CD14-positive monocyte (primary cell): ENCODE results near the gene GLB1L. TPM values are rescaled to one million over a fixed set of nuclear protein-coding genes. Genes with fewer than 3 reads are reported as not detected.

Experiments
- DNase-seq, 3 donors: peaks; one replicate each; pipeline ENCODE4 v3.0.0-alpha.2; 2011 to 2022
- H2AFZ ChIP-seq: 2 replicates; pipeline ENCODE4 v1.6.0; 2012; ENCODE audit warnings: mild to moderate bottlenecking, low read depth, low read length, inconsistent platforms; ENCODE audit not compliant: insufficient read depth, poor library complexity, severe bottlenecking
- H3K27ac ChIP-seq, 2 donors: 1 replicate in 1 of 2; 2 replicates in 1 of 2; pipeline ENCODE4 v1.5.1; 2012 to 2013; ENCODE audit warnings: low read length in 2 of 2, control low read depth in 1 of 2, inconsistent platforms in 1 of 2, low read depth in 1 of 2, mild to moderate bottlenecking in 1 of 2
- H3K27me3 ChIP-seq, 2 donors: one replicate each; pipeline versions ENCODE4 v1.6.0 to v1.6.1; 2011 to 2013; ENCODE audit warnings: low read length in 2 of 2; ENCODE audit not compliant: control insufficient read depth in 2 of 2, insufficient read depth in 2 of 2
- H3K36me3 ChIP-seq, 2 donors: replicated peaks in 1 of 2; 1 replicate in 1 of 2; 2 replicates in 1 of 2; pipeline versions ENCODE4 v1.5.1 to v1.6.1; 2012 to 2013; ENCODE audit warnings: low read length in 2 of 2, control low read depth in 1 of 2, inconsistent platforms in 1 of 2, mild to moderate bottlenecking in 1 of 2; ENCODE audit not compliant: insufficient read depth in 2 of 2, control insufficient read depth in 1 of 2
- H3K4me1 ChIP-seq, 2 donors: 1 replicate in 1 of 2; 2 replicates in 1 of 2; pipeline versions ENCODE4 v1.5.1 to v1.6.1; 2012 to 2013; ENCODE audit warnings: low read length in 2 of 2, control low read depth in 1 of 2, inconsistent platforms in 1 of 2, mild to moderate bottlenecking in 1 of 2, moderate library complexity in 1 of 2; ENCODE audit not compliant: insufficient read depth in 2 of 2, control insufficient read depth in 1 of 2
- H3K4me2 ChIP-seq: replicated peaks from 2 replicates; pipeline ENCODE3; 2012; ENCODE audit warnings: low read length, moderate library complexity, mild to moderate bottlenecking; ENCODE audit not compliant: poor library complexity, severe bottlenecking; ENCODE audit errors: extremely low read depth
- H3K4me3 ChIP-seq, 3 experiments: fragments of 200-600 bp in 1 of 3; sonication (generic) in 1 of 3; replicated peaks in 1 of 3; 1 replicate in 2 of 3; 2 replicates in 1 of 3; pipeline ENCODE4 v1.5.1; 2011 to 2013; ENCODE audit warnings: low read length in 3 of 3, mild to moderate bottlenecking in 3 of 3, control low read depth in 2 of 3, low read depth in 2 of 3, inconsistent platforms in 1 of 3, moderate library complexity in 1 of 3
- H3K79me2 ChIP-seq: 2 replicates; pipeline ENCODE4 v1.6.0; 2012; ENCODE audit warnings: mild to moderate bottlenecking, control low read depth, inconsistent platforms, low read length, moderate library complexity; ENCODE audit not compliant: insufficient read depth
- H3K9ac ChIP-seq: 2 replicates; pipeline ENCODE4 v1.6.0; 2017; ENCODE audit warnings: low read length, mild to moderate bottlenecking; ENCODE audit not compliant: insufficient read depth, poor library complexity, severe bottlenecking
- H3K9me3 ChIP-seq, 2 donors: replicated peaks in 1 of 2; 1 replicate in 1 of 2; 2 replicates in 1 of 2; pipeline versions ENCODE4 v1.5.1 to v1.6.1; 2012 to 2013; ENCODE audit warnings: low read length in 2 of 2, control low read depth in 1 of 2; ENCODE audit not compliant: control insufficient read depth in 1 of 2, insufficient read depth in 1 of 2
- H4K20me1 ChIP-seq: 2 replicates; pipeline ENCODE4 v1.6.0; 2012; ENCODE audit warnings: mild to moderate bottlenecking, low read length, control low read depth, moderate library complexity; ENCODE audit not compliant: insufficient read depth
- H3K27ac Mint-ChIP-seq, 7 donors: one replicate each; pipeline ENCODE4 v1.8.0; 2020; ENCODE audit warnings: mild to moderate bottlenecking in 7 of 7, mixed read lengths in 7 of 7, moderate library complexity in 6 of 7, inconsistent platforms in 2 of 7
- H3K27me3 Mint-ChIP-seq, 3 donors: one replicate each; pipeline ENCODE4 v1.8.0; 2021 to 2022; ENCODE audit warnings: low read depth in 3 of 3, mild to moderate bottlenecking in 3 of 3, mixed read lengths in 3 of 3, moderate library complexity in 3 of 3, inconsistent platforms in 1 of 3
- H3K36me3 Mint-ChIP-seq, 2 donors: one replicate each; pipeline ENCODE4 v1.8.0; 2020; ENCODE audit warnings: mixed read lengths in 2 of 2, inconsistent platforms in 1 of 2, mild to moderate bottlenecking in 1 of 2
- H3K4me1 Mint-ChIP-seq: one replicate; pipeline ENCODE4 v1.8.0; 2020; ENCODE audit warnings: mild to moderate bottlenecking, mixed read lengths
- H3K4me3 Mint-ChIP-seq, 2 donors: one replicate each; pipeline ENCODE4 v1.8.0; 2020; ENCODE audit warnings: mild to moderate bottlenecking in 2 of 2, mixed read lengths in 2 of 2, moderate library complexity in 1 of 2
- H3K9me3 Mint-ChIP-seq, 7 donors: one replicate each; pipeline ENCODE4 v1.8.0; 2020 to 2022; ENCODE audit warnings: mixed read lengths in 7 of 7, mild to moderate bottlenecking in 6 of 7, moderate library complexity in 6 of 7, inconsistent platforms in 2 of 7
- CTCF ChIP-seq: fragments of 200-600 bp; IDR thresholded peaks from one replicate; pipeline ENCODE4 v1.8.0; 2022; ENCODE audit warnings: antibody characterized with exemption, mild to moderate bottlenecking
- WGBS: methylation state at CpG from one replicate; pipeline ENCODE4 v1.1.5; 2013; ENCODE audit warnings: missing lambda C conversion rate; ENCODE audit not compliant: insufficient coverage; 5-methylcytosine and 5-hydroxymethylcytosine counted together
- intact Hi-C, 2 donors: fragments of 100-400 bp; cut with micrococcal nuclease; formaldehyde crosslinking; loops; one replicate each; pipeline versions ENCODE4 v1.15.0 to v1.15.1; 2023
- polyA plus RNA-seq, 3 donors: library from polyadenylated mRNA; depleted of rRNA in 1 of 3; unstranded in 2 of 3; stranded (reverse) in 1 of 3; fragments of 300-500 nt in 2 of 3; fragments of >200 nt in 1 of 3; fragmentation: Illumina TruSeq in 2 of 3; gene quantifications; 1 replicate in 2 of 3; 2 replicates in 1 of 3; pipeline ENCODE4 v1.2.3, GENCODE V29; 2012 to 2021
- small RNA-seq: library from RNA; depleted of rRNA; stranded (forward); fragments of <200 nt; gene quantifications from one replicate; pipeline ENCODE3, GENCODE V24; 2012; ENCODE audit warnings: low read depth; ENCODE audit not compliant: insufficient read length

The GLB1L gene
- polyA plus RNA-seq, 3 donors, result 4.0 to 11.7 (median 7.7) TPM

DNA sequence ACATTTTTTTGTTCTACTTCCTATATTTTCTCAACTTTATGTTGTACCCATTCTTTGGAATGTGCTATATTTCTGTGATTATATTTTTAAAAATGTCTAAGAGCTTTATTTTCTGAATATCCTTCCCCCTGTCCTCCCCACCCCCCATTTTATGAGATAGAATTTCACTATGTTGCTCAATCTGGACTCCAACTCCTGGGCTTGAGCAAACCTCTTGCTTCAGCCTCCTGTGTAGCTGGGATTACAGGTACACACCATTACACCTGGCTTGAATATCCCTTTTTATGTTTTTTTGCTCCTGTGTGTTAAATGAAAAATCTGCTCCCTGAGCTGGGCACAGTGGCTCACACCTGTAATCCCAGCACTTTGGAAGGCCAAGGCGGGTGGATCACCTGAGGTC, 47.9 kb downstream of the GLB1L start:
- no peak for TF ChIP-seq CTCF
- no peaks in the 10 kb centered on the region for H3K36me3 Mint-ChIP-seq
- DNase-seq, result no peak
- Histone ChIP-seq H4K20me1 (no peaks in the 10 kb centered on the region), H3K4me2 (no peak overlapping the region), H3K27me3 (no peaks in the 10 kb centered on the region), H3K4me3 (no peak overlapping the region), H3K4me1 (no peaks in the 10 kb centered on the region), H3K36me3 (no peaks in the 10 kb centered on the region), H3K9ac (no peak overlapping the region), H2AFZ (no peak overlapping the region), H3K9me3 (no peaks in the 10 kb centered on the region), H3K79me2 (no peaks in the 10 kb centered on the region), H3K27ac (no peak overlapping the region)
- intact Hi-C loops, result no loop called here
- WGBS, result 100% methylated on average over 1 of the region's 1 CpG
- H3K27me3 Mint-ChIP-seq, result peaks cover 2 to 19% (median 14%) of the 10 kb centered on the region in 3 donors
- peaks cover 0 to 3% (median 0%) of the 10 kb centered on the region in 7 donors for H3K9me3 Mint-ChIP-seq
- no peaks in the 10 kb centered on the region for H3K4me1 Mint-ChIP-seq
- H3K4me3 Mint-ChIP-seq, result no peak overlapping the region
- H3K27ac Mint-ChIP-seq, result no peak overlapping the region

DNA sequence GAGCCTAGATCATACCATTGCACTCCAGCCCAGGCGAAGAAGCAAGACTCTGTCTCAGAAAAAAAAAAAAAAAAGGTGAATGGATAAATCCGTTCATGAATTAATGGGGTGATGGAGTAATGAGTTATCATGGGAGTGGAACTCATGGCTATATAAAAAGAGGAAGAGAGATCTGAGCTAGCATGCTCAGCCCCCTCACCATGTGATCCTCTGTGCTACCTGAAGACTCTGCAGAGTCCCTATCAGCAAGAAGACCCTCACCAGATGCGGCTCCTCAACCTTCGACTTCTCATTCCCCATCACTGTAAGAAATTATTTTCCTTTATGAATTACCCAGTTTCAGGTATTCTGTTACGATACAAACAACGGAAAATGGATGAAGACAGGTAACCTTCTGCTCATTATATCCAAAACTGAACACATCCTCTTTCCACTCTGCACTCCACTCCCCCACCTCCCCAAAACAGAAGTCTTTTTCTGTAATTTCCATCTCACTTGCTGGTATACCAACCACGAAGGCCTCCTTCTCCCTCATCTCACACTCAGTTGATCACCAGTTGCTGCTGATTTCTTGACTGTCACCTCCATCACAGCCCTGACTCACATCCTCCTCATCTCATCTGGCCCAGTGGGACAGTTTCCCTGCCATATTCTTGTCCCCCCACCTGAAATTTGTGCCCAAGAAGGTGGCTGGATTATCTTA, 58.3 kb downstream of the GLB1L start:
- TF ChIP-seq CTCF, result no peak
- no peak overlapping the region for H3K9ac ChIP-seq
- peaks cover 6% of the 10 kb centered on the region for H3K79me2 ChIP-seq
- H3K4me1 ChIP-seq, result peaks cover 10 to 11% of the 10 kb centered on the region in 2 donors
- peaks cover 0 to 2% (median 0%) of the 10 kb centered on the region in 7 donors for H3K9me3 Mint-ChIP-seq
- H3K27ac Mint-ChIP-seq, result no peak overlapping the region
- no peak for DNase-seq
- no peaks in the 10 kb centered on the region for H3K9me3 ChIP-seq
- H3K36me3 Mint-ChIP-seq, result peaks cover 32 to 43% of the 10 kb centered on the region in 2 donors
- peaks cover 0 to 3% (median 0%) of the 10 kb centered on the region in 3 donors for H3K27me3 Mint-ChIP-seq
- no peak overlapping the region for H3K27ac ChIP-seq
- no peak overlapping the region for H3K4me3 Mint-ChIP-seq
- intact Hi-C loops, result no loop called here
- no peaks in the 10 kb centered on the region for H3K27me3 ChIP-seq
- WGBS, result 94% methylated on average over 5 of the region's 7 CpGs
- H3K4me2 ChIP-seq, result no peak overlapping the region
- no peak overlapping the region for H2AFZ ChIP-seq
- no peak overlapping the region for H3K4me3 ChIP-seq
- peaks cover 23% of the 10 kb centered on the region for H4K20me1 ChIP-seq
- H3K36me3 ChIP-seq, result peaks cover 27 to 43% of the 10 kb centered on the region in 2 donors
- H3K4me1 Mint-ChIP-seq, result peaks cover 13% of the 10 kb centered on the region

Small RNA genes within 50 kb of the gene (small RNA-seq; reads per million reads assigned to genes)
- gene MIR153-1, result not detected

Other genes with a start within 250 kb of the GLB1L start
- gene CFAP65, start 203.9 kb downstream of the GLB1L start, polyA plus RNA-seq, result not detected
- gene IHH, start 184.5 kb downstream of the GLB1L start, polyA plus RNA-seq, result not detected
- gene NHEJ1, start 84.6 kb downstream of the GLB1L start, polyA plus RNA-seq, result 10 to 100 TPM; 12.6 to 20.9 (median 20.3) TPM
- gene SLC23A3, start 75.4 kb downstream of the GLB1L start, polyA plus RNA-seq, result 1 to 10 TPM in 1 of 3 donors, not detected in 2; 1.1 TPM
- gene CNPPD1, start 68.5 kb downstream of the GLB1L start, polyA plus RNA-seq, result 100 to 1,000 TPM in 1 of 3 donors, 10 to 100 TPM in 2; 68.8 to 109 (median 71.3) TPM
- 10 to 100 TPM; 37.7 to 60.9 (median 39.4) TPM for gene RETREG2, start 67.2 kb downstream of the GLB1L start, polyA plus RNA-seq
- 10 to 100 TPM; 45.7 to 98.9 (median 53.2) TPM for gene ZFAND2B, start 38.7 kb downstream of the GLB1L start, polyA plus RNA-seq
- 1 to 10 TPM in 1 of 3 donors, under 1 TPM in 2; 0.28 to 4.8 (median 0.58) TPM for gene ABCB6, start 26.5 kb downstream of the GLB1L start, polyA plus RNA-seq
- 10 to 100 TPM; 24.7 to 55.2 (median 26.3) TPM for gene ATG9A, start 15.8 kb downstream of the GLB1L start, polyA plus RNA-seq
- gene ANKZF1, start 15.6 kb downstream of the GLB1L start, polyA plus RNA-seq, result 10 to 100 TPM in 2 of 3 donors, 1 to 10 TPM in 1; 7.6 to 79.3 (median 10.4) TPM
- 10 to 100 TPM; 16.7 to 40.7 (median 17.8) TPM for gene STK16, start within 50 bp of the GLB1L start, polyA plus RNA-seq
- gene TUBA4B, start 7.8 kb upstream of the GLB1L start, polyA plus RNA-seq, result not detected
- 100 to 1,000 TPM in 1 of 3 donors, 10 to 100 TPM in 2; 72.7 to 452 (median 81.9) TPM for gene TUBA4A, start 8.5 kb upstream of the GLB1L start, polyA plus RNA-seq
- gene DNAJB2, start 33.9 kb upstream of the GLB1L start, polyA plus RNA-seq, result 10 to 100 TPM in 1 of 3 donors, 1 to 10 TPM in 2; 1.7 to 55.4 (median 1.9) TPM
- not detected for gene PTPRN, start 64.0 kb upstream of the GLB1L start, polyA plus RNA-seq
- not detected for gene RESP18, start 87.3 kb upstream of the GLB1L start, polyA plus RNA-seq
- 10 to 100 TPM; 51.6 to 83.1 (median 60.6) TPM for gene DNPEP, start 142.5 kb upstream of the GLB1L start, polyA plus RNA-seq
- 1 to 10 TPM; 2.4 to 4.0 (median 2.4) TPM for gene DES, start 172.9 kb upstream of the GLB1L start, polyA plus RNA-seq
- not detected for gene SPEG, start 189.4 kb upstream of the GLB1L start, polyA plus RNA-seq